CD14-positive monocyte (primary cell): ENCODE data around the gene NUAK1. TPM values are rescaled to one million over a fixed set of nuclear protein-coding genes. Genes with fewer than 3 reads are reported as not detected.

Experiments used
- DNase-seq, 3 donors: peaks; one replicate each; pipeline ENCODE4 v3.0.0-alpha.2; 2011 to 2022
- H2AFZ ChIP-seq: 2 replicates; pipeline ENCODE4 v1.6.0; 2012; ENCODE audit warnings: mild to moderate bottlenecking, low read depth, low read length, inconsistent platforms; ENCODE audit not compliant: insufficient read depth, poor library complexity, severe bottlenecking
- H3K27ac ChIP-seq, 2 donors: 1 replicate in 1 of 2; 2 replicates in 1 of 2; pipeline ENCODE4 v1.5.1; 2012 to 2013; ENCODE audit warnings: low read length in 2 of 2, control low read depth in 1 of 2, inconsistent platforms in 1 of 2, low read depth in 1 of 2, mild to moderate bottlenecking in 1 of 2
- H3K27me3 ChIP-seq, 2 donors: one replicate each; pipeline versions ENCODE4 v1.6.0 to v1.6.1; 2011 to 2013; ENCODE audit warnings: low read length in 2 of 2; ENCODE audit not compliant: control insufficient read depth in 2 of 2, insufficient read depth in 2 of 2
- H3K36me3 ChIP-seq, 2 donors: replicated peaks in 1 of 2; 1 replicate in 1 of 2; 2 replicates in 1 of 2; pipeline versions ENCODE4 v1.5.1 to v1.6.1; 2012 to 2013; ENCODE audit warnings: low read length in 2 of 2, control low read depth in 1 of 2, inconsistent platforms in 1 of 2, mild to moderate bottlenecking in 1 of 2; ENCODE audit not compliant: insufficient read depth in 2 of 2, control insufficient read depth in 1 of 2
- H3K4me1 ChIP-seq, 2 donors: 1 replicate in 1 of 2; 2 replicates in 1 of 2; pipeline versions ENCODE4 v1.5.1 to v1.6.1; 2012 to 2013; ENCODE audit warnings: low read length in 2 of 2, control low read depth in 1 of 2, inconsistent platforms in 1 of 2, mild to moderate bottlenecking in 1 of 2, moderate library complexity in 1 of 2; ENCODE audit not compliant: insufficient read depth in 2 of 2, control insufficient read depth in 1 of 2
- H3K4me2 ChIP-seq: replicated peaks from 2 replicates; pipeline ENCODE3; 2012; ENCODE audit warnings: low read length, moderate library complexity, mild to moderate bottlenecking; ENCODE audit not compliant: poor library complexity, severe bottlenecking; ENCODE audit errors: extremely low read depth
- H3K4me3 ChIP-seq, 3 experiments: fragments of 200-600 bp in 1 of 3; sonication (generic) in 1 of 3; replicated peaks in 1 of 3; 1 replicate in 2 of 3; 2 replicates in 1 of 3; pipeline ENCODE4 v1.5.1; 2011 to 2013; ENCODE audit warnings: low read length in 3 of 3, mild to moderate bottlenecking in 3 of 3, control low read depth in 2 of 3, low read depth in 2 of 3, inconsistent platforms in 1 of 3, moderate library complexity in 1 of 3
- H3K79me2 ChIP-seq: 2 replicates; pipeline ENCODE4 v1.6.0; 2012; ENCODE audit warnings: mild to moderate bottlenecking, control low read depth, inconsistent platforms, low read length, moderate library complexity; ENCODE audit not compliant: insufficient read depth
- H3K9ac ChIP-seq: 2 replicates; pipeline ENCODE4 v1.6.0; 2017; ENCODE audit warnings: low read length, mild to moderate bottlenecking; ENCODE audit not compliant: insufficient read depth, poor library complexity, severe bottlenecking
- H3K9me3 ChIP-seq, 2 donors: replicated peaks in 1 of 2; 1 replicate in 1 of 2; 2 replicates in 1 of 2; pipeline versions ENCODE4 v1.5.1 to v1.6.1; 2012 to 2013; ENCODE audit warnings: low read length in 2 of 2, control low read depth in 1 of 2; ENCODE audit not compliant: control insufficient read depth in 1 of 2, insufficient read depth in 1 of 2
- H4K20me1 ChIP-seq: 2 replicates; pipeline ENCODE4 v1.6.0; 2012; ENCODE audit warnings: mild to moderate bottlenecking, low read length, control low read depth, moderate library complexity; ENCODE audit not compliant: insufficient read depth
- H3K27ac Mint-ChIP-seq, 7 donors: one replicate each; pipeline ENCODE4 v1.8.0; 2020; ENCODE audit warnings: mild to moderate bottlenecking in 7 of 7, mixed read lengths in 7 of 7, moderate library complexity in 6 of 7, inconsistent platforms in 2 of 7
- H3K27me3 Mint-ChIP-seq, 3 donors: one replicate each; pipeline ENCODE4 v1.8.0; 2021 to 2022; ENCODE audit warnings: low read depth in 3 of 3, mild to moderate bottlenecking in 3 of 3, mixed read lengths in 3 of 3, moderate library complexity in 3 of 3, inconsistent platforms in 1 of 3
- H3K36me3 Mint-ChIP-seq, 2 donors: one replicate each; pipeline ENCODE4 v1.8.0; 2020; ENCODE audit warnings: mixed read lengths in 2 of 2, inconsistent platforms in 1 of 2, mild to moderate bottlenecking in 1 of 2
- H3K4me1 Mint-ChIP-seq: one replicate; pipeline ENCODE4 v1.8.0; 2020; ENCODE audit warnings: mild to moderate bottlenecking, mixed read lengths
- H3K4me3 Mint-ChIP-seq, 2 donors: one replicate each; pipeline ENCODE4 v1.8.0; 2020; ENCODE audit warnings: mild to moderate bottlenecking in 2 of 2, mixed read lengths in 2 of 2, moderate library complexity in 1 of 2
- H3K9me3 Mint-ChIP-seq, 7 donors: one replicate each; pipeline ENCODE4 v1.8.0; 2020 to 2022; ENCODE audit warnings: mixed read lengths in 7 of 7, mild to moderate bottlenecking in 6 of 7, moderate library complexity in 6 of 7, inconsistent platforms in 2 of 7
- WGBS: methylation state at CpG from one replicate; pipeline ENCODE4 v1.1.5; 2013; ENCODE audit warnings: missing lambda C conversion rate; ENCODE audit not compliant: insufficient coverage; 5-methylcytosine and 5-hydroxymethylcytosine counted together
- intact Hi-C, 2 donors: fragments of 100-400 bp; cut with micrococcal nuclease; formaldehyde crosslinking; loops; one replicate each; pipeline versions ENCODE4 v1.15.0 to v1.15.1; 2023
- polyA plus RNA-seq, 3 donors: library from polyadenylated mRNA; depleted of rRNA in 1 of 3; unstranded in 2 of 3; stranded (reverse) in 1 of 3; fragments of 300-500 nt in 2 of 3; fragments of >200 nt in 1 of 3; fragmentation: Illumina TruSeq in 2 of 3; gene quantifications; 1 replicate in 2 of 3; 2 replicates in 1 of 3; pipeline ENCODE4 v1.2.3, GENCODE V29; 2012 to 2021
- TF ChIP-seq, protein P1 (sequence below): fragments of 200-600 bp; IDR thresholded peaks from one replicate; pipeline ENCODE4 v1.8.0; 2022; ENCODE audit warnings: antibody characterized with exemption, mild to moderate bottlenecking

The NUAK1 gene
- polyA plus RNA-seq, 3 donors, result not detected

DNA sequence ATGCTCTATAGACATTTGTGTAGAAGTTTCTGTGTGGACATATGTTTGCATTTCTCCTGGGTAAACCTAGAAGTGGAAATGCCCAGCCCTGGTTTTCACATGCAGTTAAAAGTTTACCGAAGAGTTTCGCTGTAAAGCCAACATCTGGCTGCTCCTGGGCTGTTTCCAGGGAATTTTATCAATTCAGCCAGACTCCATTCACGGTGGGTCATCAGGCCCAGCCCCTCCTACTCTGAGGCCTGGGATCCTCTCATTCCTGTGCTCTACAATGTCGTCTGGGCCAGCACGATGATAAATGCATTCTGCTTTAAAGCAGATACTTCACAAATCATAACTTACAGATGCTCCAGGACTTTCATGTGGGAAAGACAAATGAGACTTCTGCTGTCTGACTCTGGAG, 7.1 kb downstream of the NUAK1 start:
- H3K36me3 Mint-ChIP-seq, result no peaks in the 10 kb centered on the region

DNA sequence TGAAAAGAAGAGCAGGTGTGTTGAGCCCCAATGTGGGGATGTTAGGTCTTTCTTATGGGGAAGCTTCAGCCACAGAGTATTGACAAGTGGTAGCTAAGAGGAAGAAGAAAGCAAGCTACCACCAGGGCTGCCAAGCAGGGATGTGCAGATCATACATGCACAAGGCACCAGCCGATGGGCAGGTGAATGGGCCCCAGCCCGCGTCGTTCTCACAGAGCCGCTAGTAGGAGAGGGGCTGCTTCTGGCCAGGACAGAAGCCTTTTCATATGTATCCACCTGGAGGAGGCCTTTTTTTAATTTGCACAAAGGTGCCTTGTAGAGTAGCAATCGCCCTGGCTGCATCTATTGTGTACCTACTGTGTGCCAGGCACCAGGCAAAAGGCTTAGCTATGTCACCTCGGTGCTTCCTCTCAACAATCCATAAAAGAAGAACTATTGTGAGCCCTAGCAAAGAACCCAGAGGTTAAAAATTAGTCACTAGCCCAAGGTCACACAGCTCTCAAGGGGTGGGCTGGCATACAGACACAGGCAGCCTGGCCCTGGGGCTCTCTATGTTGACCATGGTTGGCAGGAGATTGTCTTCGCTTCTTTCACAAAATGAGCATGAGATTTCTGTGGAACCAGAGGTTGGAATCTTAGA, 8.2 kb downstream of the NUAK1 start:
- no peak for DNase-seq
- intact Hi-C loops, result loop anchor here in 1 of 2 donors (10.0 kb wide), 1 partner anchor 426 kb away; no protein-coding TSS in a partner anchor
- Histone ChIP-seq H3K27ac (no peak overlapping the region), H3K36me3 (no peaks in the 10 kb centered on the region), H4K20me1 (no peaks in the 10 kb centered on the region), H3K4me3 (no peak overlapping the region), H3K27me3 (peaks cover 4% of the 10 kb centered on the region in 2 donors), H3K4me1 (no peaks in the 10 kb centered on the region), H3K79me2 (no peaks in the 10 kb centered on the region), H3K9ac (no peak overlapping the region), H3K4me2 (no peak overlapping the region), H3K9me3 (no peaks in the 10 kb centered on the region), H2AFZ (no peak overlapping the region)
- Mint-ChIP-seq H3K4me3 (no peak overlapping the region), H3K4me1 (no peaks in the 10 kb centered on the region), H3K9me3 (no peaks in the 10 kb centered on the region), H3K36me3 (no peaks in the 10 kb centered on the region), H3K27me3 (peaks cover 15 to 51% (median 30%) of the 10 kb centered on the region in 3 donors), H3K27ac (no peak overlapping the region)
- 91% methylated on average over 6 of the region's 8 CpGs for WGBS
- TF ChIP-seq, protein P1, sequence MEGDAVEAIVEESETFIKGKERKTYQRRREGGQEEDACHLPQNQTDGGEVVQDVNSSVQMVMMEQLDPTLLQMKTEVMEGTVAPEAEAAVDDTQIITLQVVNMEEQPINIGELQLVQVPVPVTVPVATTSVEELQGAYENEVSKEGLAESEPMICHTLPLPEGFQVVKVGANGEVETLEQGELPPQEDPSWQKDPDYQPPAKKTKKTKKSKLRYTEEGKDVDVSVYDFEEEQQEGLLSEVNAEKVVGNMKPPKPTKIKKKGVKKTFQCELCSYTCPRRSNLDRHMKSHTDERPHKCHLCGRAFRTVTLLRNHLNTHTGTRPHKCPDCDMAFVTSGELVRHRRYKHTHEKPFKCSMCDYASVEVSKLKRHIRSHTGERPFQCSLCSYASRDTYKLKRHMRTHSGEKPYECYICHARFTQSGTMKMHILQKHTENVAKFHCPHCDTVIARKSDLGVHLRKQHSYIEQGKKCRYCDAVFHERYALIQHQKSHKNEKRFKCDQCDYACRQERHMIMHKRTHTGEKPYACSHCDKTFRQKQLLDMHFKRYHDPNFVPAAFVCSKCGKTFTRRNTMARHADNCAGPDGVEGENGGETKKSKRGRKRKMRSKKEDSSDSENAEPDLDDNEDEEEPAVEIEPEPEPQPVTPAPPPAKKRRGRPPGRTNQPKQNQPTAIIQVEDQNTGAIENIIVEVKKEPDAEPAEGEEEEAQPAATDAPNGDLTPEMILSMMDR, result no peak

More for the DNA sequence above, 7.1 kb downstream of the NUAK1 start:
- Histone ChIP-seq H3K36me3 (no peaks in the 10 kb centered on the region), H3K4me3 (no peak overlapping the region), H3K27me3 (peaks cover 15% of the 10 kb centered on the region in 2 donors), H3K79me2 (no peaks in the 10 kb centered on the region), H3K27ac (no peak overlapping the region), H2AFZ (no peak overlapping the region), H3K4me1 (no peaks in the 10 kb centered on the region), H3K9ac (no peak overlapping the region), H4K20me1 (no peaks in the 10 kb centered on the region), H3K9me3 (no peaks in the 10 kb centered on the region), H3K4me2 (no peak overlapping the region)
- Mint-ChIP-seq H3K9me3 (no peaks in the 10 kb centered on the region), H3K4me1 (no peaks in the 10 kb centered on the region), H3K27me3 (peaks cover 26 to 56% (median 33%) of the 10 kb centered on the region in 3 donors), H3K27ac (no peak overlapping the region), H3K4me3 (no peak overlapping the region)
- TF ChIP-seq, protein P1, result no peak
- 89% methylated on average over 5 of the region's 5 CpGs for WGBS
- intact Hi-C loops, result loop anchor here in 1 of 2 donors (10.0 kb wide), 1 partner anchor 427 kb away; no protein-coding TSS in a partner anchor
- no peak for DNase-seq
